Measurements from ENCODE around the gene PMEL.
"Not testable (repeated sequence)": the region's sequence is repeated elsewhere in the genome, so short reads cannot be mapped to it uniquely, and the experiment has no call there.

Gene PMEL

DNA sequence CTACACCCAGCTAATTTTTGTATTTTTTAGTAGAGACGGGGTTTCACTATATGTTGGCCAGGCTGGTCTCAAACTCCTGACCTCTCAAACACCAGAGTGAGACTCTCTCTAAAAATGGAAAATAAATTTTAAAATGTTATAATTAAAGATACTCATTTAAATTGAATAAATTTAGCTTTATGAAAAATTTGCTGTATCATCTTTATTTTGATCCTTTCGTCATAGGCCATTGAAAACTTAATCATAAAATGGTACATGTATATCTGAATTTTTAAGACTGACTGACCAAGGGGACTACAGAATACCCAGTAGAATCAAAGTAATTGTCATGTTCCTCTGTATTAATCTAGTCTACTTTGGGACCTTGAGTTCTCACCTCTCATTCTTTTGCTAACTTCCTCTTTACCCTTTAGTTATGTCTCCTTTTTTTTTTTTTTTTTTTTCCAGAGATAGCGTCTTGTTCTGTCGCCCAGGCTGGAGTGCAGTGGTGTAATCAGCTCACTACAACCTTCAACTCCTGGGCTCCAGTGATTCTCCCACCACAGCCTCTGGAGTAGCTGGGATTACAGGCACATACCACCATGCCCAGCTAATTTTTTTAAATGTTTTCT, 17.5 kb upstream of the PMEL start:
- no peak for DNase-seq (ENCODE audit: low spot score)

DNA sequence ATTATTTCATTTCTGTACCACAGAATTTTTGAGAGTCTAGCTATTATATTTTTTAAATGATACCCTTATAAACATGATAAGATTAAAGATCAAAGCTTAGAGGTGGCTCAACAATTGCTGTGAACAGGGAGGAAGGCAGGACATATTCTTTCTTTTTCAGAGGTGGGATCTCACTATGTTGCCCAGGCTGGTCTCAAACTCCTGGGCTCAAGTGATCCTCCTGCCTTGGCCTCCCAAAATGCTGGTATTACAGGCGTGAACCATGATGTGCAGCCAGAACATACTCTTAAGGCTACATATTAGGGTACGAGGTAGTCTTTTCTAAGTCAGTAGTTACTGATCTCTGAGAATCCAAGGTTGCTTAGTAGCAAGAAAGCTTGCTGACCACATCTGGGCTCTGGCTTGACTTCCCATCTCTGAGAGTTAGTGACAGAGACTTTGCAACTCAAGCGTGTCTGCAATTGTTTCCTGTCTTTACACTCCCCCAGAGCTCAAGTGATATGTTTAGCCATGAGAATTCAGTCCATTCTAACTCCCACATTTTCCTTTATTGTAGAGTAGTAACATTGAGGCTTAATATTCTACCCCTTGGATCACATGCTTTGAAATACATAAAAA, 16.6 kb upstream of the PMEL start:
- DNase-seq (ENCODE audit: low spot score): no peak

DNA sequence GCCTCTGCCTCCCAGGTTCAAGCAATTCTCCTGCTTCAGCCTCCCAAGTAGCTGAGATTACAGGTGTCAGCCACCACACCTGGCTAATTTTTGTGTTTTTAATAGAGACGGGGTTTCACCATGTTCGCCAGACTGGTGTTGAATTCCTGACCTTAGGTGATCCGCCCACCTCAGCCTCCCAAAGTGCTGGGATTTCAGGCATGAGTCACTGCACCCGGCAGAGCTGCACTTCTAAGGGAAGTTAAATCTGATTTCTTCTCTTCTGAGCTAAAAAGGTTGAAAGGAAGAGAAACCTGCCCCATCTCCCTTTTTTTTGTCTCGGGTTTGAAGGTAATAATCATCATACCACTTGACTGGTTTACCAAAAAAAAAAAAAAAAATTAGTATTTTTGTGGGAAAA, 16.0 kb upstream of the PMEL start:
- DNase-seq (ENCODE audit: low spot score): not testable (repeated sequence)

DNA sequence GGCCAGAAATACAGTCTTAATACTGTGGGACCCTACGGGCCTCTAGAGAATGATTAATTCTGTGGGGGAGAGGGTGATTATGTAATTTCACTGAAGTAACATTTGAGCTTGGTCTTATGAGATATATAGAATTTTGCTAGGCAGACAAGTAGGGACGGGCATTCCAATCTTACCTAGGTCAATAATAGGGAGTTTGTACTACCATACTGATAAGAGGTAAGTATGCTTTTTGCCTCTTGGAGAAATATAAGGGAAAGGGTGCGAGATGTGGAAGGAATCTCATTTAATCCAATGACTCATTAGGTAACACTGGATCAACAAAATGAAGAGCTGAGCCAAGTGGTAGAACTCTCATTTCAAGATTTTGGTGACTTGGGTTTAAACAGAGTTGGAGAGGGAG, 13.2 kb upstream of the PMEL start:
- no peak for DNase-seq (ENCODE audit: low spot score)

DNA sequence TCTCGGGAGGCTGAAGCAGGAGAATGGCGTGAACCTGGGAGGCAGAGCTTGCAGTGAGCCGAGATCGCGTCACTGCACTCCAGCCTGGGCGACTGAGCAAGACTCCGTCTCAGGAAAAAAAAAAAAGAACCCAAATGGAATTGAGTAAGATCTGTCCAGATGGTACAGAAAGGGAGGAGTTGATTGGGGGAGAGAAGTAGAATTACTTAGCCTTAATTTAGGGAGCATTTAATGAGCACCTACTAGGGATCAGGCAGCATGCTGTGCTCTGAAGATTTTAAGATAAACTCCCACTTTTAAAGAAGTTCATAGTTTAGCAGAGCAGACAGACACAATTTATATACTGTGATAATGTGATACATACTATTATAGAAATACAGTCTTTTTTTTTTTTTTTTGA, 12.6 kb upstream of the PMEL start:
- DNase-seq (ENCODE audit: low spot score): no peak

DNA sequence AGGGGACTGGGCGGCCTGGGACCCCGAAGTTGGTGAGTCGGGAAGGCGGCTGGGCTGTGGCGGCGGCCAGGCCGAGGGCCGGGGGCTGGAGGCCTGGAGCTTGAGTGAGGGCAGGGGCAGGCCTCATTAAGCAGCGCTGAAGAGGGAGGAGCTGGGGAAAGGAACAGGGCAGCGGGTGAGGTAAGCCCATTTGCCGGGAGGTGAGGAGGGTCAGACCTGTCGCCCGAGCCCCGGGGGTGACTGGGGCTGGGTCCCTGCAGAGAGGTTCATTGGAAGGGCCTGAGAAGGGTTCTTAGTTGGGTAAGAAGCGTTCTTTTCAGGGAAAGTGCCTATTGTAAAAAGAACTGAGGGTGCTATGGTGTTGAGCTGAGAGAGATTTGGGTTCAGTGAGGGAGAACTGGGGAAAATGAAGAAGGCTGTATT, 8.5 kb upstream of the PMEL start:
- peak; percentile 69 for DNase-seq (ENCODE audit: low spot score)

DNA sequence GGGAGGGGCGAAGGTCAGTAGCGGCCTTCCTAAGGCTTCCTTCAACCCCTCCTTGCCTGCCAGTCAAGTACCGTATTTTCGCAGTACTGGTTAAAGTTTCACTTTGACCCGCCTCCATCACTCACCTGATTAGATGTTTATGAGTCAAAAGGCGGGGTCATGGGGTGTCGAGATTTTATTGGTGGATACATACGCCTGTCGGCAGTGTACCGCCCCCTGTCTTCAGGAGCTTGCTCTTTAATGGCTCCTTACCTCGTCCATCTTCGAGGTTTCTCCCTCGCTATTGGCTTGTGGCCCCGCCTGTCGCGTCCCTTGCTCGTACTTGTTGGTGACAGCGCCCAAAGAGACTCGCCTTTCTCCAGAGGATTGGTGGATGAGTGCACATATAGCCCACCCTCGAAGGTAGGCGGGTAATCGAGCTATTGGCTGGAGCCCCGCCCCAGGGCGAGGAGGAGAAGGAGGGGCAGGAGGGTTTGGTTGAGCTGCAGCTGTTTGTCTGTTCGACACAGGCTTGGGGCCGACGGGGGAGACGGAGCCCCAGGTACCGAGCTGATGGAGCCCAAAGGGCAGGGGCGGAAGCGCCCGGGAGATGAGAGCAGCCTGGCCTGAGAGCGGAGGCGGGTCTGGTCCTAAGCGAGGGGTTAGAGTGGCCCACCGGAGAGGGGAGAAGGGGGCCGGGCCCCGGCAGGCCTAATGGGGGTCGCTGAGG, 7.9 kb upstream of the PMEL start, which contains the start of gene RAB5B:
TSS of gene RAB5B (plus strand) at position 480 of the 709 bp plus-strand sequence. CDS start 12,883 bp downstream, outside the sequence.
- DNase-seq (ENCODE audit: low spot score): peak; percentile 95

DNA sequence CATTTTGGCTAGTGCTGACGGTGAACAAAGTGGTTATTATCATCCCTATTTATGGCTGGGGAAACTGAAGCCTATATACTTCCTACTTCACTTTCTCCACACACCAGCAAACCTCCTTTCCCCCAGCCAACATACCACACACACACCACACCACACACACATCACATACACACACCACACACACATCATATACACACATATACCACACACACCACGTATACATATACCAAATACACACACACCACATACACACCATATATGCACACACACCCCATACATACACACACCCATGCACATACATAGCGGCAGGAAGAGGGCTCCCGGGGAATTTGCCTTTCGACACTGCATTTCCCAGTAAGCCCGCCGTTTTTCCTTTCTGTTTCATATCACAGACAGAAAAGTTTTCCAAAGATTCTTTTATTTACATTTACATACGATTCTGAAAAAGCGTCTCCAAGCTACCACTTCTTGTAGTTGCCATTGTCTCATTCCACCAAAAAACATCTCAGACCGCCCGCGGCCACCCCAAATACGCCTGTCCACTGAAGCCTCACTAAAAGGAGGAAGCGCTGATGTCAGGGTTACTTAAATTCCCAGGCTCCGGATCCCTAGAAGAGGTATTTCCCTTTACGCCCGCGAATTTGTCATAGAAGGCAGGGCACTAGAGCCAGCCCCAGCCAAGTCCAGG, 7.2 kb upstream of the PMEL start:
- DNase-seq (ENCODE audit: low spot score): no peak

DNA sequence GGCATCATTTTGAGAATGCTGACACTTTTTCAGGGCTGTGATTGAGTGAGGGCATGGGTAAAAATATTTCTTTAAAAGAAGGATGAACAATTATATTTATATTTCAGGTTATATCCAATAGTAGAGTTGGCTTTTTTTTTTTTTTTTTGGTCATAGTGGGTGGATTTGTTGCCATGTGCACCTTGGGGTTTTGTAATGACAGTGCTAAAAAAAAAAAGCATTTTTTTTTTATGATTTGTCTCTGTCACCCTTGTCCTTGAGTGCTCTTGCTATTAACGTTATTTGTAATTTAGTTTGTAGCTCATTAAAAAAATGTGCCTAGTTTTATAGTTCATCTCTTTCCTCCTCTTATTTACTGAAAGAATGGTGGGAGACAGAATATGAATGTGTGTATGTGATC, 6.6 kb upstream of the PMEL start:
- DNase-seq (ENCODE audit: low spot score): no peak

DNA sequence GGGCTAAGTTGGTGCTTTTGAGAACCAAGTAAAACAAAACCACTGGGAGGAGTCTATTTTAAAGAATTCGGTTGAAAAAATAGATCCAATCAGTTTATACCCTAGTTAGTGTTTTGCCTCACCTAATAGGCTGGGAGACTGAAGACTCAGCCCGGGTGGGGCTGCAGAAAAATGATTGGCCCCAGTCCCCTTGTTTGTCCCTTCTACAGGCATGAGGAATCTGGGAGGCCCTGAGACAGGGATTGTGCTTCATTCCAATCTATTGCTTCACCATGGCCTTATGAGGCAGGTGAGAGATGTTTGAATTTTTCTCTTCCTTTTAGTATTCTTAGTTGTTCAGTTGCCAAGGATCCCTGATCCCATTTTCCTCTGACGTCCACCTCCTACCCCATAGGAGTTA, 6.2 kb upstream of the PMEL start:
- DNase-seq (ENCODE audit: low spot score): no peak

DNA sequence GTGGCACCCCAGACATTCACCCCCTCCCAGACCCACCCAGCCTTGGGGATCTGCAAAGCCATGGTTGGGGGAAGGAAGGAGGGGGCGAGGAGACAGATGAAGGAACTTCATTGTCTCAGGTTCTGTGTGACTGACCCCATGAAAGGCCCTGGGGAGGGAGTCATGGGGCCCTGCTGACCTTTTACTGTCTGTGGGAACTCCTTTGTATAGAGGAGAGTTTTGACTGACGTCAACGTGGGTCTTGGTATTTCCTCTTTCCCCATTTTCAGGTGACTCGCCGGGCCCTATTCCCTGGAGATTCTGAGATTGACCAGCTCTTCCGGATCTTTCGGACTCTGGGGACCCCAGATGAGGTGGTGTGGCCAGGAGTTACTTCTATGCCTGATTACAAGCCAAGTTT, 4.9 kb upstream of the PMEL start:
- DNase-seq (ENCODE audit: low spot score): no peak

DNA sequence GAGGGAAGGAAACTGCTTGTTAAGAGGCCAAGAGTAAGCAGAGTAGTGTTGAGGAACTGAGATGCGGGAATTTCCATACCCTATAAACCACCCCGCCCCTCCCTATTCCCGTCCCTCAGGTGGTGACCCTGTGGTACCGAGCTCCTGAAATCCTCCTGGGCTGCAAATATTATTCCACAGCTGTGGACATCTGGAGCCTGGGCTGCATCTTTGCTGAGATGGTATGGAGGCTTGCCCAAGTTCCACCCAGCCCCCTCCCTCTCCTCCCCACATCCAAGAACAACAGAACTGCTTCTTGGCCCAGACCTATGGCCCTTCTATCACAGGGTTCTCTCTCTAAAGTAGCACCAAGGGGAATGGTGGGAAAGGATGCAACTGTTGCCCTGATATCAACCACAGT, 3.5 kb upstream of the PMEL start:
- no peak for DNase-seq (ENCODE audit: low spot score)

DNA sequence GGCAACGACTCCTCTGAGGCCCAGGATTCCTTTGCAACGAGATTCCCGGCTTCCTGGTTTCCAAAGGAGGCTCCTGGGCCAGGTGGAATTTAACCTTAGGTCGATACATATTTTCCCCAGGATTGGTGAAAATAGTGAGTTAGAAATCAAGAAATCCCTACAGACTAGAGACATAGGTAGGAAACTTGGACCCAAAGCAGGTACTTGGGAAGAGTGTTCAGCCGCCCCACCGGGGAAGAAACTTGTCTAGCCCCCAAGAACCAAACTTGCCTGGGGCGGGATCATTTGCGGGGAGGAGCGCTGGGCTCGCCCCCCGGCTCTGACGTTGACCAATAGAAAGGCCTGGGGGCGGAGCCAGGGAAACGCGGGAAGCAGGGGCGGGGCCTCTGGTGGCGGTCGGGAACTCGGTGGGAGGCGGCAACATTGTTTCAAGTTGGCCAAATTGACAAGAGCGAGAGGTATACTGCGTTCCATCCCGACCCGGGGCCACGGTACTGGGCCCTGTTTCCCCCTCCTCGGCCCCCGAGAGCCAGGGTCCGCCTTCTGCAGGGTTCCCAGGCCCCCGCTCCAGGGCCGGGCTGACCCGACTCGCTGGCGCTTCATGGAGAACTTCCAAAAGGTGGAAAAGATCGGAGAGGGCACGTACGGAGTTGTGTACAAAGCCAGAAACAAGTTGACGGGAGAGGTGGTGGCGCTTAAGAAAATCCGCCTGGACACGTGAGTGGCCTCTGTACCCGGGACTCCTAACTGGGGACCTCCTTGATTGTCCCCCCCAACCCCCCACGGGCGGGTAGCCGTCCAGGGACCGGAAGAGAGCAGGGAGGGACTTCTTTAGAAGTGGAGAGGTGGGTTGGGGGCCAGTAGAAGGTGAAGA, 803 bp upstream of the PMEL start, which contains the start of gene CDK2:
TSS of gene CDK2 (plus strand) at position 423 of the 874 bp plus-strand sequence. CDS start at position 602, 179 bp downstream.
- peak; percentile 93 for DNase-seq (ENCODE audit: low spot score)

DNA sequence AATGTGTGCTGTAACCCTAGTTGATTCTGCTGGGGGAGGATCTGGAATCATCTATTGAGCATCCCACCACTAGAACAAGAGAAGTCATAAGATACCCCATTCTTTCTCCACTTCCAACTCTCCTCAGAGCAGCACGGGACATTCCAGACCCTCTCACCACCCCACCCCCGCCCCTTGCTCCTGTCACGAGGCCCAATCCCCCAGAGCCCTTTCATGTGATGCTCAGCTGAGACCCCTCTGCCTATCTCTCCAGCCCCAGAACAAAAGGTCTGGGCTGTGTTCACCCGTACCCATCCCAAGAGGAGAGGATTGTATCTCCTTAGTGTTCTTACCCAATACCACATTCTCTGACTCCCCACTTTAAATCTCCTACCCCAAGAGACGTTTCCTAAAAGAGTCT, 602 bp downstream of the PMEL start:
- DNase-seq (ENCODE audit: low spot score): no peak

DNA sequence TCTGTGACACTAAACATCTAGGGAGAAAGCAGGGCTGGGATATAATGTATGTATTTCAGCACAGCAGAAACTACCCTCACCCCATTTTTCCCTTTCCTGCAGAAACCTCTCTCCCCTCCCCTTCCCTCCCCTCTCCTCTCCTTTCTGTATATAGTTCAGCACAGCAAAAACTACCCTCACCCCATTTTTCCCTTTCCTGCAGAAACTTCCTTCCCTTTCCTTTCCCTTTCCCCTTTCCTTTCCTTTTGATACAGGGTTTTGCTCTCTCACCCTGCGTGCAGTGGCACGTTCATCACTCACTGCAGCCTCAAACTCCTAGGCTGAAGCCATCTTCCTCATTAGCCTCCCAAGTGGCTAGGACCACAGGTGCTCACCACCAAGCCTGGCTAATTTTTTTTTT, 2.1 kb downstream of the PMEL start:
- no peak for DNase-seq (ENCODE audit: low spot score)

DNA sequence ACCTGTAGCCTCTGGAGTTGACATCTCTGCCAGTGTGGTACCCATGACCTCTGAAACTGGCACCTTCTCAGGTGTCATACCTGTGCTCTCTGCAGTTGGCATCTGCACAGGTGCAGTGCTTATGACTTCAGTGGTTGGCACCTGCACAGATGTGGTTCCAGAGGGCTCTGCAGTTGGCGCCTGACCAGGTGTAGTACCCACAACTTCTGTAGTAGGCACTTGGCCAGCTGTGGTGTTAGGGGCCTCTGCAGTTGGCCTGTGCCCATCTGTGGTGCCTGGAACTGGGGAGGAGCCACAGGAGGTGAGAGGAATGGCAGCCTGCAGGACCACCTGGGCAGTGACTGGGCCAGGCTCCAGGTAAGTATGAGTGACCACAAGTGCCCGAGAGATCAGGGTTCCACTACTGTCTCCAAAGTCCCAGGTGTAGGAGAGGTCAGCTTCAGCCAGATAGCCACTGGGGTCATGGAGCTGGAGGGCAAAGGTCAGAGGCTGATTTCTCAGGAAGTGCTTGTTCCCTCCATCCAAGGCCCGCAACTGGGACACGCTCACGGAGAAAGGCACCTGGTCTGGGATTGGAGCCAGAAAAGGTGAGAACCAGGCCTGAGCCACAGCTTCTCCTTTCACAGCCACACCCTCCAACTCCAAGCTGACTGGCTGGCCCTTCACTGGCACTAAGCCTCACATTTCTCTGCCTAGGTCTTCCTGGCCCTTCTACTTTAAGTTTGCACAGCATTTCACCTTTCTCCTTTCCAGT, 8.6 kb downstream of the PMEL start:
- DNase-seq (ENCODE audit: low spot score): no peak

DNA sequence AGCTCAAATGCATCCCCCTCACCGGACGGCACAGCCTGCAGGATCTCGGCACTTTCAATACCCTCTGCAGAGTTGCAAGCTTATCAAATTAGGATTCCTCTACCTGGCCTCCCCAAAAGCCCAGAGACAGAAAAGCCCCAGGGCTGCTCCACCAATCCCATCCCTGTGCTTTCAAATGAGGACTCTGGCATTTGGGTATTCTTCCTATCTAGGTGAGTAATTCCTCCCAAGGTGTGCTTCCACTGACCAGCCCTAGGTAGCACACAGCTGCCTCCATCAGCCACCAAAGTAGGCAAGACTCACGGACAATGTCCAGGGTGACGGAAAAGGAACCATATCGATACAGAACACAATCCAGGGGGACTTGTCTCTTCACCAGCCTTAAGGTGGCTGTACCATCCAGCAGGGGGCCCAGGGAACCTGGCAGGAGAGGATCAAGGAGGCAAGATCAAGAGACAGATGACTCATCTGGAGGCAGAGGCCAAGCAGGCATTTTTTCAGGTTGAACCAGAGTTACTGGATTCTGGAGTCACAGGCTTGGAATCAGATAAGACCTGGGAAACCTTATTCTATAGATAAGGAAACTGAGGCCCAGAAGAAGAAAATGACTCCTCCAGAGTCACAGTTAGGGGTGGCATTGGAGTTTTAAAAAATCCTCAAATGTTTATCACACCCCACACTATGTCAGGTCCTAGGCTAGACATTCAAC, 9.9 kb downstream of the PMEL start:
- DNase-seq (ENCODE audit: low spot score): peak; percentile 54

DNA sequence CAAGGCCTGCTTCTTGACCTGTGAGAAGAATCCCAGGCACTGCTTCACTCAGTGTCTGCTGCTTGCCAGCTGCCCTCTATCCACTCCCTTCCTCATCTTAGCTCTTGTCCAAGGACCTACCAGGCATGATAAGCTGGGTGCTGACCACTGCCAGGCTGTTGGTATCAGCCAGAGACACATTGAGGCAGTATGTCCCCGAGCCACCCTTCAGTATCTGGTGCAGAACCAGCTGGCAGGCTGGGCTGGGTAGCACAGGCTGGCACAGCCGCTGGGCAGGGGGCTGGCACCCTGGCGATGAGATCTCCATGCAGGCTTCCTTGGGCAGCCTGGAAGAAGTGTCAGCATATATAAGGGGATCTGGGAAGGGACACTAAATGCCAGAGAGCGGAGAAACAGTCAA, 10.5 kb downstream of the PMEL start:
- DNase-seq (ENCODE audit: low spot score): no peak

DNA sequence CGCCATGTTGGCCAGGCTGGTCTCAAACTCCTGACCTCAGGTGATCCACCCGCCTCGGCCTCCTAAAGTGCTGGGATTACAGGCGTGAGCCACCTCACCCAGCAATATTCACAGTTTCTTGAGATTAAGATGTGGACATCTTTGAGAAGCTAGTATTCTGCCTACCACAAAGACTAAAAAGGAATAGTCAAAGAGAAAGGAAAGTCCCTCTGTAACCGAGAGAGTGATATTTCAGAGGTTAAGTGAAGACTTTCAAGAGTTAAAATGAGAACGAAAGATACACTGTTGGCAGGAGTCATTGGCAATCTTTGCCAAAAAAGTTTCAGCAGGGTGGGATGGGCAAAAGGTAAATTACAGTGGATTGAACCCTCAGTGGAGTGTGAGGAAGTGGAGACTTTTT, 19.3 kb downstream of the PMEL start:
- no peak for DNase-seq (ENCODE audit: low spot score)

DNA sequence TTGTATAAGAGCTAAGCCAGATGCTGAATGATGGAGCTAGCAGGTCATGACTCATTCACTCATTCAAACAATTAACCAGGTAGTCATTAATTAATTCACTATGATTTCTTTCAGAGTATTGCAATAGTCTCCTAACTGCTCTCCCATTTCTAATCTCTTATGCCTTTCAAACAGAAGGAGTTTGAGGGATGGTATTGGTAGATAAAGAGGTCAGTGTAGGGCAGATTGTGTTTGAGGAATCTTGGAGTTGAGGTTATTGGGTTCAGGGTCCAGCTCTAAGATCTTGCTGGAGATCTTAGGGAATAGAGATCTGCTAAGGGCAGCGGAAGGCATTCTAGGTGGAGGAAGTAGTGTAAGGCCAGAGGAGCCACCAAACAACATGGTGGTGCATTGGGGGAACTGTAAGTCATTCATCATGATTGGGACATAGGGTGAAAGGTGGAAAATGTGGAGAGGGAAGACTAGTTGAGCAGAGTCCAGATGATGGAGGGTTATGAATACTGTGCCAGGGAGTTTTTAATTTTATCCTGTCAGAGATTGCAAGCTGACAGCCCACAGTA, 23.2 kb downstream of the PMEL start:
- no peak for DNase-seq (ENCODE audit: low spot score)

All from D341Med (cell line).